Vagina (tissue), 2 donors: ENCODE results near the gene FBXO2.

Experiments used
- POLR2A ChIP-seq, 2 donors: fragments of 450-650 bp; IDR thresholded peaks; one replicate each; pipeline ENCODE4 v1.6.1; 2017; ENCODE audit warnings: antibody characterized with exemption in 2 of 2, mild to moderate bottlenecking in 2 of 2, moderate library complexity in 2 of 2
- TF ChIP-seq, protein P1 (sequence below), 3 experiments: fragments of 450-650 bp in 2 of 3; fragments of 200-600 bp in 1 of 3; sonication (generic) in 1 of 3; IDR thresholded peaks; one replicate each; pipeline ENCODE4 v1.5.1; 2017 to 2019; ENCODE audit warnings: antibody characterized with exemption in 3 of 3, mild to moderate bottlenecking in 2 of 3, moderate library complexity in 2 of 3

DNA sequence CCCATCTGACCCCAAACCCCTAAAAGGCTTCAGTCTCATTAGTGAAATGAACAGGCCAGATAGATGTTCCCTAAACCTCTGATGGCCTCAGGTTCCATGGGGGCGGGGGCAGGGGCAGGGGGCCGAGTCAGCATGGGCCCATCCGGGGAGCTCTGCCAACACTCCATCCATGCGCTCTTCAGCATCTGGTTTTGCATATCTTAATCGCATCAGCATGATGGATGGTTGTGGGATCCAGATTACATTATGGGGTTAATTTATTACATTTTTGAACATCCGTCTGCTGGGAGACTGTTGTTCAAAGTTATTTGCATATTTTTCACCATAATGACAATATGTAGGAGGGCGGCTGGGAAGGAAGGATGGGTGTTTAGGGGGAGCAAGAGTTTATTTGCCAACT lies 29.8 kb upstream of the FBXO2 start:
- TF ChIP-seq POLR2A (IDR thresholded peaks at IDR 0.05), result no peak
- TF ChIP-seq, protein P1, sequence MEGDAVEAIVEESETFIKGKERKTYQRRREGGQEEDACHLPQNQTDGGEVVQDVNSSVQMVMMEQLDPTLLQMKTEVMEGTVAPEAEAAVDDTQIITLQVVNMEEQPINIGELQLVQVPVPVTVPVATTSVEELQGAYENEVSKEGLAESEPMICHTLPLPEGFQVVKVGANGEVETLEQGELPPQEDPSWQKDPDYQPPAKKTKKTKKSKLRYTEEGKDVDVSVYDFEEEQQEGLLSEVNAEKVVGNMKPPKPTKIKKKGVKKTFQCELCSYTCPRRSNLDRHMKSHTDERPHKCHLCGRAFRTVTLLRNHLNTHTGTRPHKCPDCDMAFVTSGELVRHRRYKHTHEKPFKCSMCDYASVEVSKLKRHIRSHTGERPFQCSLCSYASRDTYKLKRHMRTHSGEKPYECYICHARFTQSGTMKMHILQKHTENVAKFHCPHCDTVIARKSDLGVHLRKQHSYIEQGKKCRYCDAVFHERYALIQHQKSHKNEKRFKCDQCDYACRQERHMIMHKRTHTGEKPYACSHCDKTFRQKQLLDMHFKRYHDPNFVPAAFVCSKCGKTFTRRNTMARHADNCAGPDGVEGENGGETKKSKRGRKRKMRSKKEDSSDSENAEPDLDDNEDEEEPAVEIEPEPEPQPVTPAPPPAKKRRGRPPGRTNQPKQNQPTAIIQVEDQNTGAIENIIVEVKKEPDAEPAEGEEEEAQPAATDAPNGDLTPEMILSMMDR (IDR thresholded peaks at IDR 0.05), result no peak
